Bronchial epithelial cell (primary cell): ENCODE measurements around the gene DCAKD. TPM values are rescaled to one million over a fixed set of nuclear protein-coding genes. Genes with fewer than 3 reads are reported as not detected.
A peak's percentile ranks its signal among the peaks of the same experiment; 100 is the strongest.

Experiments
- DNase-seq: peaks from one replicate; pipeline ENCODE4 v3.0.0-alpha.2; 2010; ENCODE audit warnings: low read depth
- FAIRE-seq: peaks from 2 replicates; lab custom pipeline; 2011; peaks lifted over from hg19 to GRCh38; lab: Jason Lieb, UNC
- H3K27me3 ChIP-seq: 2 replicates; pipeline ENCODE4 v1.5.1; 2011; ENCODE audit warnings: low read length; ENCODE audit not compliant: control insufficient read depth, insufficient read depth
- H3K36me3 ChIP-seq: 2 replicates; pipeline ENCODE4 v1.5.1; 2011; ENCODE audit warnings: low read length; ENCODE audit not compliant: control insufficient read depth, insufficient read depth
- H3K4me3 ChIP-seq: 2 replicates; pipeline ENCODE4 v1.5.1; 2011; ENCODE audit warnings: mild to moderate bottlenecking, low read depth, low read length, control low read depth
- total RNA-seq: library from RNA; depleted of rRNA; stranded (reverse); fragments of >200 nt; gene quantifications from 2 replicates; pipeline ENCODE4 v1.2.1, GENCODE V29; 2014
- TF ChIP-seq, protein P1 (sequence below): IDR thresholded peaks from 2 replicates; pipeline ENCODE4 v1.5.1; 2011; ENCODE audit warnings: mild to moderate bottlenecking, moderate library complexity, low read length, control low read depth, inconsistent platforms; ENCODE audit not compliant: insufficient read depth, severe bottlenecking

Gene DCAKD
- total RNA-seq, 1 donor from 2014 or later = 18.2 TPM

DNA sequence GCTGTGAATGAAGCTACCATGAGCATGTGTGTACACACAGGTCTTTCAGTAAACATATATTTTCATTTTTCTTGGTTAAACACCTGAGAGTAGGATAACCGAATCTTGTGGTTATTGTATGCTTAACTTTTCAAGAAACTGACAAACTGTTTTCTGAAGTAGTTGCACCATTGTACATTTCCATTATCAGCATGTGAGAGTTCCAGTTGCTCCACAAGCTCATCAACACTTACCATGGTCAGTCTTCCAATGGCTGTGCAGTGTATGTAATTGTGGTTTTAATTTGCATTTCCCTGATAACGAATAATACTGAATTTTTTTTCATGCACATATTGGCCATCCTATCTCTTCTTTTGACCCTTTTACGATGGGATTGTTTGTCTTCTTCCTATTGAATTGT is 52.0 kb downstream of the DCAKD start:
- Histone ChIP-seq H3K27me3 (peaks cover 7% of the 10 kb centered on the region), H3K4me3 (no peak overlapping the region), H3K36me3 (no peaks in the 10 kb centered on the region)
- DNase-seq (no peak), FAIRE-seq (no peak)
- TF ChIP-seq, protein P1, sequence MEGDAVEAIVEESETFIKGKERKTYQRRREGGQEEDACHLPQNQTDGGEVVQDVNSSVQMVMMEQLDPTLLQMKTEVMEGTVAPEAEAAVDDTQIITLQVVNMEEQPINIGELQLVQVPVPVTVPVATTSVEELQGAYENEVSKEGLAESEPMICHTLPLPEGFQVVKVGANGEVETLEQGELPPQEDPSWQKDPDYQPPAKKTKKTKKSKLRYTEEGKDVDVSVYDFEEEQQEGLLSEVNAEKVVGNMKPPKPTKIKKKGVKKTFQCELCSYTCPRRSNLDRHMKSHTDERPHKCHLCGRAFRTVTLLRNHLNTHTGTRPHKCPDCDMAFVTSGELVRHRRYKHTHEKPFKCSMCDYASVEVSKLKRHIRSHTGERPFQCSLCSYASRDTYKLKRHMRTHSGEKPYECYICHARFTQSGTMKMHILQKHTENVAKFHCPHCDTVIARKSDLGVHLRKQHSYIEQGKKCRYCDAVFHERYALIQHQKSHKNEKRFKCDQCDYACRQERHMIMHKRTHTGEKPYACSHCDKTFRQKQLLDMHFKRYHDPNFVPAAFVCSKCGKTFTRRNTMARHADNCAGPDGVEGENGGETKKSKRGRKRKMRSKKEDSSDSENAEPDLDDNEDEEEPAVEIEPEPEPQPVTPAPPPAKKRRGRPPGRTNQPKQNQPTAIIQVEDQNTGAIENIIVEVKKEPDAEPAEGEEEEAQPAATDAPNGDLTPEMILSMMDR = no peak

DNA sequence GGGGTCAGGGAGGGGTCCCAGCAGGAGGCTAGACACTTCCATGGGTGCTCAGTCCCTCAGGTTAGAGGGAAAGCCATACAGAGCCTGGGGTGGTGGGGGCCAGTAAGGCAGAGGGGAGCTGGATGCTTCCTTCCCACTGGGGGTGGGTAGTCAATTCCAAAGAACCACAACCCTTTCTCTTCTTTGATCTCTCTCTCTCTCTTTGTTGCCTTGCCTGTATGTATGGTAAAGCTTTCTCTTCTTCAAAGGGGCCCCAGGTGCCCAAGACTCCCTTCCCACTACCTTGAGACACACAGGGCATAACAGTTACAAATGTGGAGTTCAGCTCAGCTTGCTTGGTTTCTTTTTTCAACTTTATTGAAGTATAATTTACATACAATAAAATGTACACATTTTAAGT is 52.8 kb downstream of the DCAKD start:
- Histone ChIP-seq H3K4me3 (no peak overlapping the region), H3K36me3 (no peaks in the 10 kb centered on the region), H3K27me3 (peaks cover 2% of the 10 kb centered on the region)
- no peak for FAIRE-seq
- DNase-seq = no peak
- TF ChIP-seq, protein P1 = no peak

- Histone ChIP-seq H3K4me3 (no peak overlapping the region), H3K36me3 (no peaks in the 10 kb centered on the region), H3K27me3 (peaks cover 2% of the 10 kb centered on the region)
- TF ChIP-seq, protein P1 = no peak
- peak; percentile 86 for FAIRE-seq
- no peak for DNase-seq
Observed at GRCh38 chr17:44997733-44998520, 53.5 kb downstream of the DCAKD start.

GRCh38 chr17:44996304-44996703 is 55.1 kb downstream of the DCAKD start:
- FAIRE-seq (no peak), DNase-seq (no peak)
- no peak overlapping the region for H3K4me3 ChIP-seq
- H3K36me3 ChIP-seq = no peaks in the 10 kb centered on the region
- TF ChIP-seq, protein P1 = no peak
- H3K27me3 ChIP-seq = peaks cover 2% of the 10 kb centered on the region

GRCh38 chr17:44995436-44996001 is 55.9 kb downstream of the DCAKD start:
- Histone ChIP-seq H3K36me3 (no peaks in the 10 kb centered on the region), H3K27me3 (peaks cover 2% of the 10 kb centered on the region), H3K4me3 (no peak overlapping the region)
- FAIRE-seq = no peak
- no peak for DNase-seq
- TF ChIP-seq, protein P1 = no peak
